ENCODE data around the gene RIPPLY1. TPM values are rescaled to one million over a fixed set of nuclear protein-coding genes. Genes with fewer than 3 reads are reported as not detected.

RIPPLY1 gene
- total and polyA plus RNA-seq, 9 of the 15 experiments (the other 6 are each of a cell fraction or from before 2014, with no cell fraction given): not detected

- TF ChIP-seq CAMTA2 (CRISPR knock-in tag; conservative IDR thresholded peaks at IDR 0.05): no peak
- TF ChIP-seq FOXK1 (CRISPR knock-in tag; IDR thresholded peaks at IDR 0.05; ENCODE audit: borderline replicate concordance): no peak
- no peak for TF ChIP-seq TEAD4 (IDR thresholded peaks at IDR 0.05; ENCODE audit: low read length)
- TF ChIP-seq TEAD4 (CRISPR knock-in tag; IDR thresholded peaks at IDR 0.05; ENCODE audit: borderline replicate concordance): no peak
- TF ChIP-seq TBP (optimal IDR thresholded peaks at IDR 0.05; ENCODE audit: low read depth, low read length): no peak
- TF ChIP-seq SFPQ (IDR thresholded peaks at IDR 0.05; ENCODE audit: low read depth, low read length): no peak
- no peak for TF ChIP-seq MBD1 (CRISPR knock-in tag; IDR thresholded peaks at IDR 0.05)
- no peak for TF ChIP-seq HDAC1 (IDR thresholded peaks at IDR 0.05)
- no peak for TF ChIP-seq HNRNPK (IDR thresholded peaks at IDR 0.05; ENCODE audit: low read depth, low read length, poor library complexity, severe bottlenecking)
Measured at GRCh38 chrX:106863697-106864096, 39.4 kb downstream of the RIPPLY1 start (continued).
